ENCODE data around the gene YARS1. TPM values are rescaled to one million over a fixed set of nuclear protein-coding genes. Genes with fewer than 3 reads are reported as not detected.

YARS1 gene
- total RNA-seq, 4 donors from 2014 or later = 23.9 to 54.5 (median 33.8) TPM

GRCh38 chr1:32755098-32755809, 61.9 kb downstream of the YARS1 start:
- H3K36me3 ChIP-seq = no peaks in the 10 kb centered on the region
- no peak for TF ChIP-seq CTCF (IDR thresholded peaks at IDR 0.05)
- no peak for TF ChIP-seq POLR2AphosphoS5 (IDR thresholded peaks at IDR 0.05)
- no peak for TF ChIP-seq EP300 (IDR thresholded peaks at IDR 0.05; ENCODE audit: low read depth)
- TF ChIP-seq POLR2A (IDR thresholded peaks at IDR 0.05) = no peak
- H3K4me1 ChIP-seq = peaks cover 25 to 72% (median 65%) of the 10 kb centered on the region in 4 donors
- H3K27me3 ChIP-seq = no peaks in the 10 kb centered on the region
- H3K4me3 ChIP-seq = peak overlapping the region in 2 of 4 donors; percentile 39 to 56
- peak overlapping the region; percentile 88 to 93 (median 91) for H3K27ac ChIP-seq
- in situ Hi-C loops (cut with MboI; ENCODE audit: low pct_ligation_motif_present in 1 of 4, low pct_unique_long_range_greater_than_20kb in 1 of 4, low sequenced_read_pairs in 3 of 4) = no loop called here
- intact Hi-C loops (cut with DNase I; ENCODE audit: low total_unique reads) = no loop called here
- H3K9me3 ChIP-seq = no peaks in the 10 kb centered on the region
- no peak for DNase-seq
- 65 to 100% methylated on average over 1 to 10 of the region's 10 CpGs for WGBS, 2 donors (ENCODE audit: low coverage in 1 of 2)

GRCh38 chr1:32754317-32755097, 62.7 kb downstream of the YARS1 start:
- peak in 1 of 3 donors; percentile 18 for TF ChIP-seq POLR2AphosphoS5 (IDR thresholded peaks at IDR 0.05)
- no peak for TF ChIP-seq CTCF (IDR thresholded peaks at IDR 0.05)
- TF ChIP-seq POLR2A (IDR thresholded peaks at IDR 0.05) = peak; percentile 20
- Histone ChIP-seq H3K4me3 (peak overlapping the region; percentile 39 to 61 (median 49)), H3K4me1 (peaks cover 25 to 64% (median 59%) of the 10 kb centered on the region in 4 donors), H3K27ac (peak overlapping the region; percentile 88 to 93 (median 91)), H3K36me3 (no peaks in the 10 kb centered on the region), H3K9me3 (no peaks in the 10 kb centered on the region), H3K27me3 (no peaks in the 10 kb centered on the region)
- intact Hi-C loops (cut with DNase I; ENCODE audit: low total_unique reads) = loop anchor here (5.0 kb wide), 1 partner anchor 418 kb away; no protein-coding TSS in a partner anchor
- DNase-seq = no peak
- 20% methylated on average over 35 of the region's 47 CpGs; no CpG with 5 or more reads in 1 of the 2 donors for WGBS, 2 donors (ENCODE audit: low coverage in 1 of 2)
- in situ Hi-C loops (cut with MboI; ENCODE audit: low pct_ligation_motif_present in 1 of 4, low pct_unique_long_range_greater_than_20kb in 1 of 4, low sequenced_read_pairs in 3 of 4) = no loop called here

- peak; percentile 79 for DNase-seq
- peak overlapping the region; percentile 88 to 93 (median 91) for H3K27ac ChIP-seq
- intact Hi-C loops (cut with DNase I; ENCODE audit: low total_unique reads) = loop anchor here (5.0 kb wide), 1 partner anchor 419 kb away; no protein-coding TSS in a partner anchor
- no peaks in the 10 kb centered on the region for H3K9me3 ChIP-seq
- no peaks in the 10 kb centered on the region for H3K27me3 ChIP-seq
- H3K4me1 ChIP-seq = peaks cover 18 to 56% (median 51%) of the 10 kb centered on the region in 4 donors
- TF ChIP-seq POLR2AphosphoS5 (IDR thresholded peaks at IDR 0.05) (no peak), POLR2A (IDR thresholded peaks at IDR 0.05) (peak; percentile 10)
- peak overlapping the region; percentile 39 to 61 (median 49) for H3K4me3 ChIP-seq
- H3K36me3 ChIP-seq = no peaks in the 10 kb centered on the region
- in situ Hi-C loops (cut with MboI; ENCODE audit: low pct_ligation_motif_present in 1 of 4, low pct_unique_long_range_greater_than_20kb in 1 of 4, low sequenced_read_pairs in 3 of 4) = no loop called here
- 2 to 50% methylated on average over 1 to 63 of the region's 66 CpGs for WGBS, 2 donors (ENCODE audit: low coverage in 1 of 2)
Measured at GRCh38 chr1:32753532-32754316, 63.4 kb downstream of the YARS1 start.

GRCh38 chr1:32749771-32750170, 67.4 kb downstream of the YARS1 start:
- TF ChIP-seq CTCF (IDR thresholded peaks at IDR 0.05) (no peak), POLR2A (IDR thresholded peaks at IDR 0.05) (no peak), EP300 (IDR thresholded peaks at IDR 0.05; ENCODE audit: low read depth) (no peak), POLR2AphosphoS5 (IDR thresholded peaks at IDR 0.05) (no peak)
- Histone ChIP-seq H3K9me3 (no peaks in the 10 kb centered on the region), H3K27ac (no peak overlapping the region), H3K4me3 (no peak overlapping the region), H3K4me1 (peaks cover 10 to 27% (median 18%) of the 10 kb centered on the region in 4 donors), H3K36me3 (no peaks in the 10 kb centered on the region), H3K27me3 (no peaks in the 10 kb centered on the region)
- DNase-seq = no peak
- intact Hi-C loops (cut with DNase I; ENCODE audit: low total_unique reads) = loop anchor here (5.0 kb wide), 1 partner anchor 423 kb away; no protein-coding TSS in a partner anchor
- in situ Hi-C loops (cut with MboI; ENCODE audit: low pct_ligation_motif_present in 1 of 4, low pct_unique_long_range_greater_than_20kb in 1 of 4, low sequenced_read_pairs in 3 of 4) = no loop called here
- 20 to 62% methylated on average over 1 to 3 of the region's 3 CpGs for WGBS, 2 donors (ENCODE audit: low coverage in 1 of 2)

All from transverse colon (tissue), 4 donors.